ENCODE measurements around the gene FAIM2.

- TF ChIP-seq SUZ12 (IDR thresholded peaks at IDR 0.05) (no peak), BHLHE40 (IDR thresholded peaks at IDR 0.05; ENCODE audit: borderline replicate concordance) (no peak), L3MBTL2 (conservative IDR thresholded peaks at IDR 0.05) (no peak)
- TF ChIP-seq, protein P1, sequence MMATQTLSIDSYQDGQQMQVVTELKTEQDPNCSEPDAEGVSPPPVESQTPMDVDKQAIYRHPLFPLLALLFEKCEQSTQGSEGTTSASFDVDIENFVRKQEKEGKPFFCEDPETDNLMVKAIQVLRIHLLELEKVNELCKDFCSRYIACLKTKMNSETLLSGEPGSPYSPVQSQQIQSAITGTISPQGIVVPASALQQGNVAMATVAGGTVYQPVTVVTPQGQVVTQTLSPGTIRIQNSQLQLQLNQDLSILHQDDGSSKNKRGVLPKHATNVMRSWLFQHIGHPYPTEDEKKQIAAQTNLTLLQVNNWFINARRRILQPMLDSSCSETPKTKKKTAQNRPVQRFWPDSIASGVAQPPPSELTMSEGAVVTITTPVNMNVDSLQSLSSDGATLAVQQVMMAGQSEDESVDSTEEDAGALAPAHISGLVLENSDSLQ (IDR thresholded peaks at IDR 0.05): peak; percentile 53
Observed at GRCh38 chr12:49893753-49894750, 9.6 kb downstream of the FAIM2 start.

Data from HEK293T (cell line).